ENCODE measurements around the gene ZNF445.

Gene ZNF445

GRCh38 chr3:44444896-44445691 lies 32.4 kb downstream of the ZNF445 start:
- FAIRE-seq (no peak), DNase-seq (ENCODE audit: insufficient read length) (no peak)
- TF ChIP-seq POLR2AphosphoS5 (IDR thresholded peaks at IDR 0.05; ENCODE audit: low read depth, low read length) (no peak), POLR2A (IDR thresholded peaks at IDR 0.05; ENCODE audit: low read depth, low read length) (no peak), TAF1 (IDR thresholded peaks at IDR 0.05; ENCODE audit: borderline replicate concordance, low read depth, low read length) (no peak)

- no peak for TF ChIP-seq POLR2A (IDR thresholded peaks at IDR 0.05; ENCODE audit: low read depth, low read length)
- TF ChIP-seq TAF1 (IDR thresholded peaks at IDR 0.05; ENCODE audit: borderline replicate concordance, low read depth, low read length) = no peak
- no peak for TF ChIP-seq POLR2AphosphoS5 (IDR thresholded peaks at IDR 0.05; ENCODE audit: low read depth, low read length)
- FAIRE-seq (no peak), DNase-seq (ENCODE audit: insufficient read length) (no peak)
Observed at GRCh38 chr3:44444437-44444836, 33.0 kb downstream of the ZNF445 start.

- TF ChIP-seq POLR2AphosphoS5 (IDR thresholded peaks at IDR 0.05; ENCODE audit: low read depth, low read length) = no peak
- TF ChIP-seq POLR2A (IDR thresholded peaks at IDR 0.05; ENCODE audit: low read depth, low read length) = no peak
- TF ChIP-seq TAF1 (IDR thresholded peaks at IDR 0.05; ENCODE audit: borderline replicate concordance, low read depth, low read length) = no peak
- peak; percentile 53 for FAIRE-seq
- DNase-seq (ENCODE audit: insufficient read length) = no peak
Observed at GRCh38 chr3:44442596-44443309, 34.7 kb downstream of the ZNF445 start.

- FAIRE-seq (peak; percentile 95), DNase-seq (ENCODE audit: insufficient read length) (peak; percentile 63)
- TF ChIP-seq TAF1 (IDR thresholded peaks at IDR 0.05; ENCODE audit: borderline replicate concordance, low read depth, low read length) = no peak
- TF ChIP-seq POLR2A (IDR thresholded peaks at IDR 0.05; ENCODE audit: low read depth, low read length) = peak; percentile 61
- TF ChIP-seq POLR2AphosphoS5 (IDR thresholded peaks at IDR 0.05; ENCODE audit: low read depth, low read length) = peak; percentile 63
Observed at GRCh38 chr3:44439499-44440295, 37.8 kb downstream of the ZNF445 start.

- TF ChIP-seq TAF1 (IDR thresholded peaks at IDR 0.05; ENCODE audit: borderline replicate concordance, low read depth, low read length) = no peak
- no peak for TF ChIP-seq POLR2A (IDR thresholded peaks at IDR 0.05; ENCODE audit: low read depth, low read length)
- TF ChIP-seq POLR2AphosphoS5 (IDR thresholded peaks at IDR 0.05; ENCODE audit: low read depth, low read length) = no peak
- DNase-seq (ENCODE audit: insufficient read length) = no peak
- FAIRE-seq = no peak
Observed at GRCh38 chr3:44437800-44438199, 39.7 kb downstream of the ZNF445 start.

GRCh38 chr3:44436181-44436580 lies 41.3 kb downstream of the ZNF445 start:
- DNase-seq (ENCODE audit: insufficient read length) (no peak), FAIRE-seq (no peak)
- no peak for TF ChIP-seq POLR2AphosphoS5 (IDR thresholded peaks at IDR 0.05; ENCODE audit: low read depth, low read length)
- TF ChIP-seq POLR2A (IDR thresholded peaks at IDR 0.05; ENCODE audit: low read depth, low read length) = no peak
- no peak for TF ChIP-seq TAF1 (IDR thresholded peaks at IDR 0.05; ENCODE audit: borderline replicate concordance, low read depth, low read length)

- FAIRE-seq = no peak
- TF ChIP-seq TAF1 (IDR thresholded peaks at IDR 0.05; ENCODE audit: borderline replicate concordance, low read depth, low read length) (no peak), POLR2AphosphoS5 (IDR thresholded peaks at IDR 0.05; ENCODE audit: low read depth, low read length) (no peak), POLR2A (IDR thresholded peaks at IDR 0.05; ENCODE audit: low read depth, low read length) (no peak)
- no peak for DNase-seq (ENCODE audit: insufficient read length)
Observed at GRCh38 chr3:44434834-44435510, 42.5 kb downstream of the ZNF445 start.

GRCh38 chr3:44430466-44430865 lies 47.0 kb downstream of the ZNF445 start:
- TF ChIP-seq TAF1 (IDR thresholded peaks at IDR 0.05; ENCODE audit: borderline replicate concordance, low read depth, low read length) (no peak), POLR2AphosphoS5 (IDR thresholded peaks at IDR 0.05; ENCODE audit: low read depth, low read length) (no peak), POLR2A (IDR thresholded peaks at IDR 0.05; ENCODE audit: low read depth, low read length) (no peak)
- FAIRE-seq (no peak), DNase-seq (ENCODE audit: insufficient read length) (no peak)

GRCh38 chr3:44429459-44429858 lies 48.0 kb downstream of the ZNF445 start:
- FAIRE-seq (no peak), DNase-seq (ENCODE audit: insufficient read length) (no peak)
- TF ChIP-seq POLR2A (IDR thresholded peaks at IDR 0.05; ENCODE audit: low read depth, low read length) (no peak), TAF1 (IDR thresholded peaks at IDR 0.05; ENCODE audit: borderline replicate concordance, low read depth, low read length) (no peak), POLR2AphosphoS5 (IDR thresholded peaks at IDR 0.05; ENCODE audit: low read depth, low read length) (no peak)

- FAIRE-seq = no peak
- TF ChIP-seq POLR2A (IDR thresholded peaks at IDR 0.05; ENCODE audit: low read depth, low read length) = no peak
- TF ChIP-seq POLR2AphosphoS5 (IDR thresholded peaks at IDR 0.05; ENCODE audit: low read depth, low read length) = no peak
- TF ChIP-seq TAF1 (IDR thresholded peaks at IDR 0.05; ENCODE audit: borderline replicate concordance, low read depth, low read length) = no peak
- no peak for DNase-seq (ENCODE audit: insufficient read length)
Observed at GRCh38 chr3:44428910-44429309, 48.6 kb downstream of the ZNF445 start.

GRCh38 chr3:44427683-44428082 lies 49.8 kb downstream of the ZNF445 start:
- DNase-seq (ENCODE audit: insufficient read length) (no peak), FAIRE-seq (no peak)
- TF ChIP-seq TAF1 (IDR thresholded peaks at IDR 0.05; ENCODE audit: borderline replicate concordance, low read depth, low read length) (no peak), POLR2A (IDR thresholded peaks at IDR 0.05; ENCODE audit: low read depth, low read length) (no peak), POLR2AphosphoS5 (IDR thresholded peaks at IDR 0.05; ENCODE audit: low read depth, low read length) (no peak)

Data from GM12892 (cell line).